GM12878 (cell line): ENCODE results near the gene TSR1. TPM values are rescaled to one million over a fixed set of nuclear protein-coding genes. Genes with fewer than 3 reads are reported as not detected.
A peak's percentile ranks its signal among the peaks of the same experiment; 100 is the strongest.

ENCODE experiments used
- ATF3 ChIP-seq: IDR thresholded peaks from 2 replicates; pipeline ENCODE4 v1.6.1; 2011; ENCODE audit warnings: low read depth, mild to moderate bottlenecking, low read length, moderate library complexity, borderline replicate concordance; ENCODE audit errors: extremely low read depth
- CBFB ChIP-seq: IDR thresholded peaks from 2 replicates; pipeline ENCODE4 v1.6.1; 2016; ENCODE audit warnings: antibody characterized with exemption, low read depth
- CUX1 ChIP-seq: IDR thresholded peaks from 2 replicates; pipeline ENCODE4 v1.6.1; 2012; ENCODE audit warnings: improper control_type of control experiment, low read depth, low read length; ENCODE audit not compliant: insufficient replicate concordance
- E2F4 ChIP-seq: IDR thresholded peaks from 2 replicates; pipeline ENCODE4 v1.6.1; 2012; ENCODE audit warnings: low read depth, low read length, improper control_type of control experiment
- EED ChIP-seq: sonication (generic); IDR thresholded peaks from 2 replicates; pipeline ENCODE4 v1.6.1; 2016; ENCODE audit warnings: antibody characterized with exemption, low read depth
- FOXK2 ChIP-seq: fragments of 450-650 bp; IDR thresholded peaks from 2 replicates; pipeline ENCODE4 v1.6.1; 2017; ENCODE audit warnings: mild to moderate bottlenecking, moderate library complexity
- FOXM1 ChIP-seq: IDR thresholded peaks from 2 replicates; pipeline ENCODE4 v1.6.1; 2012; ENCODE audit warnings: low read depth, mild to moderate bottlenecking, inconsistent platforms, low read length, moderate library complexity
- GABPA ChIP-seq: IDR thresholded peaks from 2 replicates; pipeline ENCODE4 v1.6.1; 2014; ENCODE audit warnings: antibody characterized with exemption, low read depth, mild to moderate bottlenecking, inconsistent platforms
- HDAC2 ChIP-seq: fragments of 200-600 bp; sonication (generic); IDR thresholded peaks from 2 replicates; pipeline ENCODE4 v1.6.1; 2017
- LARP7 ChIP-seq: fragments of 450-650 bp; IDR thresholded peaks from 2 replicates; pipeline ENCODE4 v1.6.1; 2017; ENCODE audit warnings: mild to moderate bottlenecking
- MTA2 ChIP-seq: fragments of 450-650 bp; IDR thresholded peaks from 2 replicates; pipeline ENCODE4 v1.6.1; 2016; ENCODE audit warnings: low read depth, mild to moderate bottlenecking, moderate library complexity
- MTA3 ChIP-seq: IDR thresholded peaks from 2 replicates; pipeline ENCODE4 v1.6.1; 2012; ENCODE audit warnings: low read length, inconsistent platforms, borderline replicate concordance
- NR2F1 ChIP-seq: fragments of 450-650 bp; conservative IDR thresholded peaks from 2 replicates; pipeline ENCODE4 v1.6.1; 2017; ENCODE audit warnings: mild to moderate bottlenecking
- PBX3 ChIP-seq: IDR thresholded peaks from 2 replicates; pipeline ENCODE4 v1.6.1; 2011; ENCODE audit warnings: mild to moderate bottlenecking, low read depth, low read length, moderate library complexity; ENCODE audit not compliant: insufficient replicate concordance
- POLR2A ChIP-seq: IDR thresholded peaks from 2 replicates; pipeline ENCODE4 v1.6.1; 2011; ENCODE audit warnings: low read depth, mild to moderate bottlenecking, low read length
- RB1 ChIP-seq: fragments of 450-650 bp; formaldehyde crosslinking; IDR thresholded peaks from 2 replicates; pipeline ENCODE4 v1.6.1; 2017; ENCODE audit warnings: mild to moderate bottlenecking, borderline replicate concordance
- SREBF1 ChIP-seq: IDR thresholded peaks from 2 replicates; pipeline ENCODE4 v1.6.1; 2012; ENCODE audit warnings: mild to moderate bottlenecking, low read length
- TCF3 ChIP-seq: IDR thresholded peaks from 2 replicates; pipeline ENCODE4 v1.6.1; 2012; ENCODE audit warnings: low read depth, mild to moderate bottlenecking, low read length, borderline replicate concordance; ENCODE audit not compliant: insufficient read depth
- WRNIP1 ChIP-seq: IDR thresholded peaks from 2 replicates; pipeline ENCODE4 v1.6.1; 2011; ENCODE audit warnings: low read depth, low read length, improper control_type of control experiment, borderline replicate concordance
- polyA plus RNA-seq, 11 experiments: library from polyadenylated mRNA; depleted of rRNA in 4 of 11; unstranded in 6 of 11; stranded (reverse) in 5 of 11; fragments of >200 nt; fragmentation: Nextera tagmentation in 4 of 11; fragmentation: Illumina TruSeq in 1 of 11; extraction: Ambion mirVana in 4 of 11; extraction: Trizol in 1 of 11; gene quantifications; 1 replicate in 1 of 11; 2 replicates in 10 of 11; pipeline versions ENCODE4 v1.2.1 to v1.2.3, GENCODE V29; 2011 to 2016; ENCODE audit warnings: inconsistent platforms in 2 of 11, missing spikeins in 2 of 11, low read depth in 1 of 11
- total RNA-seq, 4 experiments: library from RNA; depleted of rRNA in 3 of 4; stranded (reverse); fragments of >200 nt in 3 of 4; fragmentation: Illumina TruSeq in 1 of 4; extraction: Trizol in 1 of 4; gene quantifications; 2 replicates each; pipeline versions ENCODE4 v1.2.1 to v1.2.3, GENCODE V29; 2013 to 2021
- TF ChIP-seq, protein P1 (sequence below): IDR thresholded peaks from 2 replicates; pipeline ENCODE4 v1.6.1; 2011; ENCODE audit warnings: low read depth, low read length, improper control_type of control experiment, borderline replicate concordance

TSR1 gene
- total and polyA plus RNA-seq, 10 of the 15 experiments (the other 5 are each of a cell fraction or from before 2014, with no cell fraction given) = 14.7 to 100 (median 46.9) TPM

DNA sequence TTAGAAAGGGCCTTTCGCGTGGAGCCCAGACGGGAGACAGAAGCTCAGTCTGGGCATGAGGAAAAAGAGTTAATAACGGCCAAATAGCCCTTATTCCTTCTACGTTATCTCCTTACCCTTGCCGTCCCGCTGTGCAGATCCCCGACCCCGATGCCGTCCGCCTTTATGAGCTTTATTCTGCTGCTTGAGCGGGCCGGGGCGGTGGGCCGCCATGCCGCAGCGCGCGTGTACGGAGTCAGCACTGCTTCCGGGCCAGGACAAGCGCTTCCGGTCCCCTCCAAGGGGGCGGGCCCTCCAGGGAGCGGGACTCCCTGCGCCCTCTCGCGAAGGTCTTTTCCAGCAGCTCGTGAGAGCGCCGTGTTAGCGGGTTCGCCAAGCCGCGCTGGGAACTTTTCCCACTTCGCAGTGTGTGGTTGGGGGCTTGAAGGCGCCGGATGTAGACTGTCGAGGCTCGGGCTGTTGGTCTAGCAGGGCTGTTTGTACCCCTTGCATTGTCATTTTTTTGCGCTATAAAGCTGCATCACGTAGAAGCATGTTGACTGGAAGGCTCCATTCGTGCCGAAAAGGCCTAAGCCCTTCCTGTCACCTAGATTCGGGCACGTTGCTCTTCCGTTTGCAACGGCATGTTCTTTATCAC, at the start of gene TSR1 (continued):
- TF ChIP-seq LARP7 = peak; percentile 73; the same call in 1 of the 2 replicates
- TF ChIP-seq WRNIP1 = 0 out of 2 replicates have a peak, but pooled peaks have one; percentile 30
- TF ChIP-seq EED = peak; percentile 66; the same call in 1 of the 2 replicates
- TF ChIP-seq, protein P1, sequence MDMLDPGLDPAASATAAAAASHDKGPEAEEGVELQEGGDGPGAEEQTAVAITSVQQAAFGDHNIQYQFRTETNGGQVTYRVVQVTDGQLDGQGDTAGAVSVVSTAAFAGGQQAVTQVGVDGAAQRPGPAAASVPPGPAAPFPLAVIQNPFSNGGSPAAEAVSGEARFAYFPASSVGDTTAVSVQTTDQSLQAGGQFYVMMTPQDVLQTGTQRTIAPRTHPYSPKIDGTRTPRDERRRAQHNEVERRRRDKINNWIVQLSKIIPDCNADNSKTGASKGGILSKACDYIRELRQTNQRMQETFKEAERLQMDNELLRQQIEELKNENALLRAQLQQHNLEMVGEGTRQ = no peak
- no peak for TF ChIP-seq CBFB
- 0 out of 2 replicates have a peak, but pooled peaks have one; percentile 31 for TF ChIP-seq E2F4
- no peak for TF ChIP-seq FOXK2
- peak; percentile 81 for TF ChIP-seq SREBF1
- TF ChIP-seq MTA2 = peak; percentile 90
- peak; percentile 29; the same call in 1 of the 2 replicates for TF ChIP-seq NR2F1
- peak; percentile 94 for TF ChIP-seq POLR2A
- TF ChIP-seq TCF3 = 0 out of 2 replicates have a peak, but pooled peaks have one; percentile 40
- peak; percentile 98 for TF ChIP-seq GABPA
- TF ChIP-seq HDAC2 = peak; percentile 95
- no peak for TF ChIP-seq CUX1
- TF ChIP-seq FOXM1 = no peak
- TF ChIP-seq ATF3 = no peak
- peak; percentile 95; the same call in 1 of the 2 replicates for TF ChIP-seq RB1
- no peak for TF ChIP-seq PBX3
- peak; percentile 57; the same call in 1 of the 2 replicates for TF ChIP-seq MTA3
